SK-N-SH treated with all-trans-retinoic acid at 6 μM for 48 hours (cell line): ENCODE measurements around the gene MZB1.
"Not testable (repeated sequence)": the region's sequence is repeated elsewhere in the genome, so short reads cannot be mapped to it uniquely, and the experiment has no call there.

Experiments
- ATAC-seq: fragments of 200-7000 bp; cut with Tn5 transposase; 3 replicates; pipeline ENCODE4 v1.9.1; 2020; ENCODE audit warnings: mild to moderate bottlenecking, moderate library complexity
- ARNTL ChIP-seq: fragments of 450-650 bp; formaldehyde crosslinking; IDR thresholded peaks from 2 replicates; pipeline ENCODE4 v1.5.0; 2020; ENCODE audit warnings: low read depth, mild to moderate bottlenecking, moderate library complexity, borderline replicate concordance
- BACH2 ChIP-seq: fragments of 250-450 bp; sonication (Bioruptor Pico); IDR thresholded peaks from 2 replicates; pipeline ENCODE4 v1.9.0; 2021; ENCODE audit warnings: mild to moderate bottlenecking, borderline replicate concordance
- CSDC2 ChIP-seq: fragments of 250-450 bp; sonication (Bioruptor Pico); IDR thresholded peaks from 2 replicates; pipeline ENCODE4 v1.5.0; 2020; ENCODE audit warnings: mild to moderate bottlenecking, moderate library complexity
- ESRRG ChIP-seq: fragments of 250-450 bp; sonication (Bioruptor Pico); IDR thresholded peaks from 2 replicates; pipeline ENCODE4 v1.6.1; 2021; ENCODE audit warnings: mild to moderate bottlenecking
- GLIS3 ChIP-seq: fragments of 250-450 bp; sonication (Bioruptor Pico); IDR thresholded peaks from 2 replicates; pipeline ENCODE4 v1.5.0; 2020; ENCODE audit warnings: mild to moderate bottlenecking, moderate library complexity
- OSR1 ChIP-seq: fragments of 250-450 bp; sonication (Bioruptor Pico); IDR thresholded peaks from 2 replicates; pipeline ENCODE4 v1.8.0; 2022; ENCODE audit warnings: moderate library complexity, mild to moderate bottlenecking, inconsistent platforms
- PPARA ChIP-seq: fragments of 250-450 bp; sonication (Bioruptor Pico); IDR thresholded peaks from 2 replicates; pipeline ENCODE4 v1.5.0; 2020; ENCODE audit warnings: mild to moderate bottlenecking, borderline replicate concordance
- RARB ChIP-seq: fragments of 250-450 bp; sonication (Bioruptor Pico); IDR thresholded peaks from 2 replicates; pipeline ENCODE4 v1.8.0; 2021; ENCODE audit warnings: mild to moderate bottlenecking, moderate library complexity
- SNAI2 ChIP-seq: fragments of 250-450 bp; sonication (Bioruptor Pico); IDR thresholded peaks from 2 replicates; pipeline ENCODE4 v1.5.0; 2020; ENCODE audit warnings: mild to moderate bottlenecking, moderate library complexity
- TCF4 ChIP-seq: fragments of 250-450 bp; sonication (Bioruptor Pico); IDR thresholded peaks from 2 replicates; pipeline ENCODE4 v1.8.0; 2021; ENCODE audit warnings: mild to moderate bottlenecking, moderate library complexity, borderline replicate concordance
- TOX ChIP-seq: fragments of 250-450 bp; sonication (Bioruptor Pico); IDR thresholded peaks from 2 replicates; pipeline ENCODE4 v1.8.0; 2021; ENCODE audit warnings: mild to moderate bottlenecking, moderate library complexity, borderline replicate concordance
- ZC3H10 ChIP-seq: fragments of 250-450 bp; sonication (Bioruptor Pico); IDR thresholded peaks from 2 replicates; pipeline ENCODE4 v1.5.1; 2021; ENCODE audit warnings: mild to moderate bottlenecking, moderate library complexity
- ZFP30 ChIP-seq: fragments of 450-650 bp; formaldehyde crosslinking; IDR thresholded peaks from 2 replicates; pipeline ENCODE4 v1.5.0; 2022; ENCODE audit warnings: mild to moderate bottlenecking, moderate library complexity
- ZNF565 ChIP-seq: fragments of 450-650 bp; formaldehyde crosslinking; conservative IDR thresholded peaks from 2 replicates; pipeline ENCODE4 v1.5.0; 2020; ENCODE audit warnings: low read depth, mild to moderate bottlenecking, moderate library complexity
- ZNF70 ChIP-seq: fragments of 450-650 bp; formaldehyde crosslinking; IDR thresholded peaks from 2 replicates; pipeline ENCODE4 v1.5.0; 2020; ENCODE audit warnings: mild to moderate bottlenecking, moderate library complexity
- ZNF8 ChIP-seq: fragments of 450-650 bp; formaldehyde crosslinking; IDR thresholded peaks from 2 replicates; pipeline ENCODE4 v1.5.0; 2020; ENCODE audit warnings: mild to moderate bottlenecking, moderate library complexity
- TF ChIP-seq, protein P1 (sequence below): fragments of 250-450 bp; sonication (Bioruptor Pico); IDR thresholded peaks from 2 replicates; pipeline ENCODE4 v1.8.0; 2021; ENCODE audit warnings: low read depth, mild to moderate bottlenecking, moderate library complexity, borderline replicate concordance
- TF ChIP-seq, protein P2 (sequence below): fragments of 250-450 bp; sonication (Bioruptor Pico); IDR thresholded peaks from 2 replicates; pipeline ENCODE4 v1.5.1; 2021; ENCODE audit warnings: mild to moderate bottlenecking, moderate library complexity
- TF ChIP-seq, protein P3 (sequence below): fragments of 250-450 bp; sonication (Bioruptor Pico); IDR thresholded peaks from 2 replicates; pipeline ENCODE4 v1.5.0; 2020; ENCODE audit warnings: mild to moderate bottlenecking, moderate library complexity
- TF ChIP-seq, protein P4 (sequence below): fragments of 250-450 bp; sonication (Bioruptor Pico); IDR thresholded peaks from 2 replicates; pipeline ENCODE4 v1.8.0; 2020; ENCODE audit warnings: mild to moderate bottlenecking, moderate library complexity, borderline replicate concordance

MZB1 gene

DNA sequence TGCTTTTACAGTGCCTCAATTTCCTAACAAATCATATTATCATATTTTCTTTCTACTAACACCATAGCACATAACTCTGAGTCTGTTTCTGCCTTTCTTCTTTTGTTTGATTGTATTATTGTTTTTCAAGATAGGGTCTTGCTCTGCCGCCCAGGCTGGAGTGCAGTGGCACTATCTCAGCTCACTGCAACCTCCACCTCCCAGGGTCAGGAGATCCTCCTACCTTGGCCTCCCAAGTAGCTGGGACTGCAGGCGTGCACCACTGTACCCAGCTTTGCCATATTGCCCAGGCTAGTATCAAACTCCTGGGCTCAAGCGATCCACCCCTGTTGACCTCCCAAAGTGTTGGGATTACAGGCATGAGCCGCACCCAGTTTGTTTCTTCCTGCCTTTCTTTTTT, 29.3 kb downstream of the MZB1 start (continued):
- TF ChIP-seq, protein P1, sequence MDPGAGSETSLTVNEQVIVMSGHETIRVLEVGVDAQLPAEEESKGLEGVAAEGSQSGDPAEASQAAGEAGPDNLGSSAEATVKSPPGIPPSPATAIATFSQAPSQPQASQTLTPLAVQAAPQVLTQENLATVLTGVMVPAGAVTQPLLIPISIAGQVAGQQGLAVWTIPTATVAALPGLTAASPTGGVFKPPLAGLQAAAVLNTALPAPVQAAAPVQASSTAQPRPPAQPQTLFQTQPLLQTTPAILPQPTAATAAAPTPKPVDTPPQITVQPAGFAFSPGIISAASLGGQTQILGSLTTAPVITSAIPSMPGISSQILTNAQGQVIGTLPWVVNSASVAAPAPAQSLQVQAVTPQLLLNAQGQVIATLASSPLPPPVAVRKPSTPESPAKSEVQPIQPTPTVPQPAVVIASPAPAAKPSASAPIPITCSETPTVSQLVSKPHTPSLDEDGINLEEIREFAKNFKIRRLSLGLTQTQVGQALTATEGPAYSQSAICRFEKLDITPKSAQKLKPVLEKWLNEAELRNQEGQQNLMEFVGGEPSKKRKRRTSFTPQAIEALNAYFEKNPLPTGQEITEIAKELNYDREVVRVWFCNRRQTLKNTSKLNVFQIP (CRISPR knock-in tag) = no peak

DNA sequence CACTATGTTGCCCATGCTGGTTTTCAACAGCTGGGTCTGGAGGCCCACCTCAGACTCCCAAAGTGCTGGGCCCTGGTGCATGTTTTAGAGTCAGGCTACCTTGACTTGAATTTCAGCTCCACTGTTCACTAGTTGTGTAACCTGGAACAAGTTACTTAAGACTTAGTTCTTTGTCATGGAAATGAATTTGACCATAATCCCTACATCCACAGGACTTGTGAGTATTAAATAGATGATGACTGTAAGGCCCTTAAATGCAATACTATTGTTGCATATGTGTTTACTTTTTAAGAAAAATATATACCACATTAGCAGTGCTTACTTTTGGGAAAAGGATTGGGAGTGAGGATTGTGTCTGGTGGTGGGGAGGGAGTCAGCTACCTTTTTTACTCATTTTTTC, 31.6 kb downstream of the MZB1 start:
- no peak for ATAC-seq
- TF ChIP-seq BACH2 (CRISPR knock-in tag) (no peak), TOX (CRISPR knock-in tag) (no peak), TCF4 (CRISPR knock-in tag) (no peak), GLIS3 (CRISPR knock-in tag) (no peak), ZNF565 (CRISPR knock-in tag) (no peak), ZNF8 (no peak), RARB (CRISPR knock-in tag) (no peak), ARNTL (CRISPR knock-in tag) (no peak), SNAI2 (CRISPR knock-in tag) (no peak), ZNF70 (CRISPR knock-in tag) (no peak), ESRRG (CRISPR knock-in tag) (no peak), OSR1 (CRISPR knock-in tag) (no peak), CSDC2 (CRISPR knock-in tag) (no peak)
- TF ChIP-seq, protein P2, sequence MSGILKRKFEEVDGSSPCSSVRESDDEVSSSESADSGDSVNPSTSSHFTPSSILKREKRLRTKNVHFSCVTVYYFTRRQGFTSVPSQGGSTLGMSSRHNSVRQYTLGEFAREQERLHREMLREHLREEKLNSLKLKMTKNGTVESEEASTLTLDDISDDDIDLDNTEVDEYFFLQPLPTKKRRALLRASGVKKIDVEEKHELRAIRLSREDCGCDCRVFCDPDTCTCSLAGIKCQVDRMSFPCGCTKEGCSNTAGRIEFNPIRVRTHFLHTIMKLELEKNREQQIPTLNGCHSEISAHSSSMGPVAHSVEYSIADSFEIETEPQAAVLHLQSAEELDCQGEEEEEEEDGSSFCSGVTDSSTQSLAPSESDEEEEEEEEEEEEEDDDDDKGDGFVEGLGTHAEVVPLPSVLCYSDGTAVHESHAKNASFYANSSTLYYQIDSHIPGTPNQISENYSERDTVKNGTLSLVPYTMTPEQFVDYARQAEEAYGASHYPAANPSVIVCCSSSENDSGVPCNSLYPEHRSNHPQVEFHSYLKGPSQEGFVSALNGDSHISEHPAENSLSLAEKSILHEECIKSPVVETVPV (CRISPR knock-in tag) = no peak
- TF ChIP-seq, protein P3, sequence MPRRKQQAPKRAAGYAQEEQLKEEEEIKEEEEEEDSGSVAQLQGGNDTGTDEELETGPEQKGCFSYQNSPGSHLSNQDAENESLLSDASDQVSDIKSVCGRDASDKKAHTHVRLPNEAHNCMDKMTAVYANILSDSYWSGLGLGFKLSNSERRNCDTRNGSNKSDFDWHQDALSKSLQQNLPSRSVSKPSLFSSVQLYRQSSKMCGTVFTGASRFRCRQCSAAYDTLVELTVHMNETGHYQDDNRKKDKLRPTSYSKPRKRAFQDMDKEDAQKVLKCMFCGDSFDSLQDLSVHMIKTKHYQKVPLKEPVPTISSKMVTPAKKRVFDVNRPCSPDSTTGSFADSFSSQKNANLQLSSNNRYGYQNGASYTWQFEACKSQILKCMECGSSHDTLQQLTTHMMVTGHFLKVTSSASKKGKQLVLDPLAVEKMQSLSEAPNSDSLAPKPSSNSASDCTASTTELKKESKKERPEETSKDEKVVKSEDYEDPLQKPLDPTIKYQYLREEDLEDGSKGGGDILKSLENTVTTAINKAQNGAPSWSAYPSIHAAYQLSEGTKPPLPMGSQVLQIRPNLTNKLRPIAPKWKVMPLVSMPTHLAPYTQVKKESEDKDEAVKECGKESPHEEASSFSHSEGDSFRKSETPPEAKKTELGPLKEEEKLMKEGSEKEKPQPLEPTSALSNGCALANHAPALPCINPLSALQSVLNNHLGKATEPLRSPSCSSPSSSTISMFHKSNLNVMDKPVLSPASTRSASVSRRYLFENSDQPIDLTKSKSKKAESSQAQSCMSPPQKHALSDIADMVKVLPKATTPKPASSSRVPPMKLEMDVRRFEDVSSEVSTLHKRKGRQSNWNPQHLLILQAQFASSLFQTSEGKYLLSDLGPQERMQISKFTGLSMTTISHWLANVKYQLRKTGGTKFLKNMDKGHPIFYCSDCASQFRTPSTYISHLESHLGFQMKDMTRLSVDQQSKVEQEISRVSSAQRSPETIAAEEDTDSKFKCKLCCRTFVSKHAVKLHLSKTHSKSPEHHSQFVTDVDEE (CRISPR knock-in tag) = no peak
- TF ChIP-seq, protein P4, sequence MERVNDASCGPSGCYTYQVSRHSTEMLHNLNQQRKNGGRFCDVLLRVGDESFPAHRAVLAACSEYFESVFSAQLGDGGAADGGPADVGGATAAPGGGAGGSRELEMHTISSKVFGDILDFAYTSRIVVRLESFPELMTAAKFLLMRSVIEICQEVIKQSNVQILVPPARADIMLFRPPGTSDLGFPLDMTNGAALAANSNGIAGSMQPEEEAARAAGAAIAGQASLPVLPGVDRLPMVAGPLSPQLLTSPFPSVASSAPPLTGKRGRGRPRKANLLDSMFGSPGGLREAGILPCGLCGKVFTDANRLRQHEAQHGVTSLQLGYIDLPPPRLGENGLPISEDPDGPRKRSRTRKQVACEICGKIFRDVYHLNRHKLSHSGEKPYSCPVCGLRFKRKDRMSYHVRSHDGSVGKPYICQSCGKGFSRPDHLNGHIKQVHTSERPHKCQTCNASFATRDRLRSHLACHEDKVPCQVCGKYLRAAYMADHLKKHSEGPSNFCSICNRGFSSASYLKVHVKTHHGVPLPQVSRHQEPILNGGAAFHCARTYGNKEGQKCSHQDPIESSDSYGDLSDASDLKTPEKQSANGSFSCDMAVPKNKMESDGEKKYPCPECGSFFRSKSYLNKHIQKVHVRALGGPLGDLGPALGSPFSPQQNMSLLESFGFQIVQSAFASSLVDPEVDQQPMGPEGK = no peak
- TF ChIP-seq, protein P1 (CRISPR knock-in tag) = no peak

DNA sequence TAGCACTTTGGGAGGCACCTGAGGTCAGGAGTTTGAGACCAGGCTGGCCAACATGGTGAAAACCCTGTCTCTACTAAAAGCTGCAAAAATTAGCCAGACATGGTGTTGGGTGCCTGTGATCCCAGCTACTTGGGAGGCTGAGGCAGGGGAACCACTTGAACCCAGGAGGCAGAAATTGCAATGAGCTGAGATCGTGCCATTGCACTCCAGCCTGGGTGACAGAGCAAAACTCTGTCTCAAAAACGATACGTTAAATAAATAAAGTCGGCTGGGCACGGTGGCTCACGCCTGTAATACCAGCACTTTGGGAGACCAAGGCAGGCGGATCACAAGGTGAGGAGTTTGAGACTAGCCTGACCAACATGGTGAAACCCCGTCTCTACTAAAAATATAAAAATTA, 33.8 kb downstream of the MZB1 start:
- not testable (repeated sequence) for ATAC-seq

DNA sequence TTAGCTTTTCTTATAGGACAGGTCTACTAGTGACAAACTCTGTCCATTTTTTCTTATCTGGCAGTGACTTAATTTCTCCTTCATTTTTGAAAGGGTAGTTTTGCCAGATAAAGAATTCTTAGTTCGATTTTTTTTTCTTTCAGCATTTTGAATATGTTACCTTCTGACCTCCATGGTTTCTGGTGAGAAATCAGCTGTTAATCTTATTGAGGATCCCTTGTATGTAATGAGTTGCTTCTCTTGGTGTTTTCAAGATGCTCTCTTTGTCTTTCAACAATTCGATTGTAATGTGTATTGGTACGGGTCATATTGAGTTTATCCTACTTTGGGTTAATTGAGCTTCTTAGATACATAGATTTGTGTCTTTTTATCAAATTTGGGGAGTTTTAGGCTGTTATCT, 35.5 kb downstream of the MZB1 start:
- no peak for ATAC-seq
- TF ChIP-seq, protein P2 (CRISPR knock-in tag) = no peak
- TF ChIP-seq CSDC2 (CRISPR knock-in tag) (no peak), ZFP30 (CRISPR knock-in tag) (no peak), PPARA (CRISPR knock-in tag) (no peak), GLIS3 (CRISPR knock-in tag) (no peak), ZC3H10 (CRISPR knock-in tag) (no peak)
- TF ChIP-seq, protein P4 = no peak
- TF ChIP-seq, protein P3 (CRISPR knock-in tag) = no peak
